H9 (cell line): Measurements from ENCODE around the gene GRIK3. TPM values are rescaled to one million over a fixed set of nuclear protein-coding genes. Genes with fewer than 3 reads are reported as not detected.

Experiments
- DNase-seq: peaks from one replicate; pipeline ENCODE4 v3.0.0-alpha.2; 2017
- H2AFZ ChIP-seq: one replicate; pipeline ENCODE4 v1.6.1; 2013; ENCODE audit warnings: mild to moderate bottlenecking, low read length, control low read depth, moderate library complexity
- H2AK5ac ChIP-seq: 2 replicates; pipeline ENCODE4 v1.6.1; 2013; ENCODE audit warnings: low read length, control low read depth, mixed read lengths; ENCODE audit not compliant: insufficient read length
- H2BK120ac ChIP-seq: one replicate; pipeline ENCODE4 v1.6.1; 2013; ENCODE audit warnings: low read depth, mild to moderate bottlenecking, low read length, control low read depth, inconsistent platforms; ENCODE audit not compliant: poor library complexity, severe bottlenecking
- H2BK12ac ChIP-seq: 2 replicates; pipeline ENCODE4 v1.6.1; 2013; ENCODE audit warnings: low read length, control low read depth, mixed read lengths, low read depth; ENCODE audit not compliant: insufficient read length
- H2BK15ac ChIP-seq: 2 replicates; pipeline ENCODE4 v1.6.1; 2013; ENCODE audit warnings: low read depth, low read length, control low read depth
- H2BK20ac ChIP-seq: one replicate; pipeline ENCODE4 v1.6.1; 2013; ENCODE audit warnings: low read depth, mild to moderate bottlenecking, low read length, control low read depth, inconsistent platforms; ENCODE audit not compliant: poor library complexity, severe bottlenecking
- H2BK5ac ChIP-seq: 2 replicates; pipeline ENCODE4 v1.6.1; 2013; ENCODE audit warnings: low read length, control low read depth, mixed read lengths; ENCODE audit not compliant: insufficient read length
- H3K14ac ChIP-seq: 2 replicates; pipeline ENCODE4 v1.6.1; 2013; ENCODE audit warnings: low read length, control low read depth; ENCODE audit not compliant: insufficient read depth
- H3K18ac ChIP-seq: 2 replicates; pipeline ENCODE4 v1.6.1; 2013; ENCODE audit warnings: low read depth, mild to moderate bottlenecking, mixed read lengths, low read length, control low read depth; ENCODE audit not compliant: insufficient read length
- H3K23ac ChIP-seq: 2 replicates; pipeline ENCODE4 v1.6.1; 2013; ENCODE audit warnings: low read length, control low read depth, mixed read lengths, low read depth; ENCODE audit not compliant: insufficient read length
- H3K23me2 ChIP-seq: 2 replicates; pipeline ENCODE4 v1.6.1; 2013; ENCODE audit warnings: low read depth, mild to moderate bottlenecking, mixed read lengths, low read length, control low read depth; ENCODE audit not compliant: insufficient read length, poor library complexity, severe bottlenecking
- H3K27ac ChIP-seq: 2 replicates; pipeline ENCODE4 v1.5.1; 2013; ENCODE audit warnings: low read length, control low read depth, mixed read lengths, low read depth; ENCODE audit not compliant: insufficient read length
- H3K27me3 ChIP-seq: 2 replicates; pipeline ENCODE4 v1.6.1; 2013; ENCODE audit warnings: low read length, control low read depth, inconsistent platforms; ENCODE audit not compliant: insufficient read depth
- H3K4ac ChIP-seq: 2 replicates; pipeline ENCODE4 v1.6.1; 2013; ENCODE audit warnings: low read depth, mild to moderate bottlenecking, control low read depth, inconsistent platforms, low read length, moderate library complexity
- H3K4me1 ChIP-seq: 2 replicates; pipeline ENCODE4 v1.6.1; 2013; ENCODE audit warnings: low read length, control low read depth, inconsistent platforms; ENCODE audit not compliant: insufficient read depth
- H3K4me2 ChIP-seq: 2 replicates; pipeline ENCODE4 v1.6.1; 2013; ENCODE audit warnings: low read length, control low read depth, mixed read lengths; ENCODE audit not compliant: insufficient read length, insufficient read depth
- H3K56ac ChIP-seq: 2 replicates; pipeline ENCODE4 v1.6.1; 2013; ENCODE audit warnings: low read depth, mild to moderate bottlenecking, mixed read lengths, low read length, control low read depth; ENCODE audit not compliant: insufficient read length
- H3K79me1 ChIP-seq: 2 replicates; pipeline ENCODE4 v1.6.1; 2013; ENCODE audit warnings: low read depth, mild to moderate bottlenecking, moderate library complexity, low read length, control low read depth, inconsistent platforms; ENCODE audit not compliant: insufficient read depth, poor library complexity, severe bottlenecking
- H3K79me2 ChIP-seq: 2 replicates; pipeline ENCODE4 v1.6.1; 2013; ENCODE audit warnings: low read length, control low read depth, inconsistent platforms; ENCODE audit not compliant: insufficient read depth
- H3K9ac ChIP-seq: 2 replicates; pipeline ENCODE4 v1.6.1; 2013; ENCODE audit warnings: low read length, control low read depth, mixed read lengths; ENCODE audit not compliant: insufficient read length; ENCODE audit errors: extremely low read depth
- H3K9me3 ChIP-seq: one replicate; pipeline ENCODE4 v1.6.1; 2013; ENCODE audit warnings: low read depth, low read length, inconsistent platforms; ENCODE audit not compliant: control insufficient read depth
- H3T11ph ChIP-seq: one replicate; pipeline ENCODE4 v1.6.1; 2013; ENCODE audit warnings: mild to moderate bottlenecking, low read length, control low read depth, inconsistent platforms
- H4K20me1 ChIP-seq: one replicate; pipeline ENCODE4 v1.6.1; 2013; ENCODE audit not compliant: control insufficient read depth, insufficient read length, insufficient read depth
- H4K5ac ChIP-seq: 2 replicates; pipeline ENCODE4 v1.6.1; 2013; ENCODE audit warnings: low read depth, mild to moderate bottlenecking, mixed read lengths, low read length, control low read depth; ENCODE audit not compliant: insufficient read length
- H4K8ac ChIP-seq: replicated peaks from 2 replicates; pipeline ENCODE4 v1.6.1; 2013; ENCODE audit warnings: low read length, control low read depth, mixed read lengths, low read depth; ENCODE audit not compliant: insufficient read length
- H4K91ac ChIP-seq: 2 replicates; pipeline ENCODE4 v1.6.1; 2013; ENCODE audit warnings: low read depth, mild to moderate bottlenecking, moderate library complexity, mixed read lengths, low read length, control low read depth; ENCODE audit not compliant: insufficient read length
- H3K27ac Mint-ChIP-seq, 3 experiments: 2 replicates in 2 of 3; 3 replicates in 1 of 3; pipeline ENCODE4 v1.8.0; 2020 to 2021; ENCODE audit warnings: mixed read lengths in 3 of 3, mild to moderate bottlenecking in 1 of 3, moderate library complexity in 1 of 3
- H3K27me3 Mint-ChIP-seq: 2 replicates; pipeline ENCODE4 v1.8.0; 2021; ENCODE audit warnings: low read depth, mild to moderate bottlenecking, moderate library complexity, mixed read lengths
- H3K36me3 Mint-ChIP-seq, 3 experiments: 2 replicates in 2 of 3; 3 replicates in 1 of 3; pipeline ENCODE4 v1.8.0; 2020 to 2021; ENCODE audit warnings: low read depth in 3 of 3, mixed read lengths in 3 of 3; ENCODE audit not compliant: insufficient read depth in 1 of 3
- H3K4me1 Mint-ChIP-seq, 2 experiments: 2 replicates each; pipeline ENCODE4 v1.8.0; 2020; ENCODE audit warnings: mixed read lengths in 2 of 2
- H3K4me3 Mint-ChIP-seq, 2 experiments: 2 replicates in 1 of 2; 3 replicates in 1 of 2; pipeline ENCODE4 v1.8.0; 2020 to 2021; ENCODE audit warnings: mild to moderate bottlenecking in 2 of 2, mixed read lengths in 2 of 2, moderate library complexity in 1 of 2
- H3K9me3 Mint-ChIP-seq, 2 experiments: 2 replicates in 1 of 2; 3 replicates in 1 of 2; pipeline ENCODE4 v1.8.0; 2020; ENCODE audit warnings: mild to moderate bottlenecking in 2 of 2, mixed read lengths in 2 of 2, moderate library complexity in 1 of 2
- CTCF ChIP-seq: fragments of 200-600 bp; sonication (generic); conservative IDR thresholded peaks from 3 replicates; pipeline ENCODE4 v1.8.0; 2021; ENCODE audit warnings: antibody characterized with exemption, mild to moderate bottlenecking
- WGBS: extraction: QIAGEN DNeasy Blood & Tissue Kit; methylation state at CpG from one replicate; pipeline ENCODE4 v1.1.7; 2013; ENCODE audit warnings: missing lambda C conversion rate, low lambda C conversion rate, mixed read lengths; ENCODE audit not compliant: insufficient read length; ENCODE audit errors: extremely low coverage; 5-methylcytosine and 5-hydroxymethylcytosine counted together
- total RNA-seq: library from RNA; stranded (reverse); gene quantifications from 2 replicates; pipeline ENCODE4 v1.2.1, GENCODE V29; 2021

Gene GRIK3
- total RNA-seq, 1 experiment from 2014 or later = 1.7 TPM

- peaks cover 7 to 11% of the 10 kb centered on the region in 2 experiments for H3K4me1 Mint-ChIP-seq
- Histone ChIP-seq H3K9ac (no peak overlapping the region), H3K27me3 (no peaks in the 10 kb centered on the region), H2BK20ac (no peak overlapping the region), H3K27ac (no peak overlapping the region), H2AFZ (no peak overlapping the region), H2AK5ac (no peak overlapping the region), H4K5ac (no peak overlapping the region), H3K79me1 (no peaks in the 10 kb centered on the region), H3K18ac (no peak overlapping the region), H2BK12ac (no peak overlapping the region), H3K79me2 (no peaks in the 10 kb centered on the region), H3K14ac (no peak overlapping the region), H2BK5ac (no peak overlapping the region), H4K8ac (no peak overlapping the region), H4K20me1 (no peaks in the 10 kb centered on the region), H3K9me3 (no peaks in the 10 kb centered on the region), H3K4ac (no peak overlapping the region), H3K23ac (no peak overlapping the region), H3K23me2 (no peaks in the 10 kb centered on the region), H3K4me2 (no peak overlapping the region), H2BK15ac (no peak overlapping the region), H3K56ac (no peak overlapping the region), H4K91ac (no peak overlapping the region), H3K4me1 (no peaks in the 10 kb centered on the region), H2BK120ac (no peak overlapping the region), H3T11ph (no peak overlapping the region)
- H3K36me3 Mint-ChIP-seq = no peaks in the 10 kb centered on the region; a peak in 1 of 7 replicates
- H3K9me3 Mint-ChIP-seq = peaks cover 0 to 8% of the 10 kb centered on the region in 2 experiments; a peak in 3 of 5 replicates
- no peak for DNase-seq
- H3K4me3 Mint-ChIP-seq = no peak overlapping the region
- H3K27ac Mint-ChIP-seq = no peak overlapping the region; a peak in 1 of 7 replicates
- peaks cover 10% of the 10 kb centered on the region for H3K27me3 Mint-ChIP-seq
- TF ChIP-seq CTCF = no peak
- no CpG with 5 or more reads among the region's 10 CpGs for WGBS
Observed at GRCh38 chr1:36790191-36790590, 244.1 kb downstream of the GRIK3 start.
